Lower leg skin (tissue), 4 donors: ENCODE results near the gene SEL1L3. TPM values are rescaled to one million over a fixed set of nuclear protein-coding genes. Genes with fewer than 3 reads are reported as not detected.
A peak's percentile ranks its signal among the peaks of the same experiment; 100 is the strongest.

ENCODE experiments used
- DNase-seq, 2 donors: peaks; one replicate each; pipeline ENCODE4 v3.0.0-alpha.2; 2019; ENCODE audit warnings: low spot score in 2 of 2
- H3K4me3 ChIP-seq: fragments of 200-600 bp; sonication (generic); 2 replicates; pipeline ENCODE4 v1.5.1; 2017; ENCODE audit warnings: mild to moderate bottlenecking, low read depth; ENCODE audit not compliant: poor library complexity, severe bottlenecking
- POLR2A ChIP-seq, 2 donors: fragments of 450-650 bp; IDR thresholded peaks; one replicate each; pipeline ENCODE4 v1.6.1; 2016 to 2017; ENCODE audit warnings: antibody characterized with exemption in 2 of 2, mild to moderate bottlenecking in 1 of 2, moderate library complexity in 1 of 2
- WGBS, 2 donors: methylation state at CpG; one replicate each; pipeline ENCODE4 v1.1.5; 2018; 5-methylcytosine and 5-hydroxymethylcytosine counted together
- intact Hi-C: fragments of 100-400 bp; cut with DNase I; formaldehyde crosslinking; loops from one replicate; pipeline ENCODE4 v1.15.0; 2023; ENCODE audit warnings: low total_unique reads
- total RNA-seq, 4 donors: library from RNA; depleted of rRNA; stranded (reverse); fragments of >200 nt; gene quantifications; one replicate each; pipeline ENCODE4 v1.1.0, GENCODE V29; 2016
- TF ChIP-seq, protein P1 (sequence below), 3 donors: fragments of 450-650 bp; IDR thresholded peaks; one replicate each; pipeline ENCODE4 v1.5.1; 2016; ENCODE audit warnings: antibody characterized with exemption in 3 of 3, mild to moderate bottlenecking in 3 of 3, moderate library complexity in 2 of 3

The SEL1L3 gene
- total RNA-seq, 4 donors from 2014 or later, result 5.2 to 20.1 (median 5.9) TPM

DNA sequence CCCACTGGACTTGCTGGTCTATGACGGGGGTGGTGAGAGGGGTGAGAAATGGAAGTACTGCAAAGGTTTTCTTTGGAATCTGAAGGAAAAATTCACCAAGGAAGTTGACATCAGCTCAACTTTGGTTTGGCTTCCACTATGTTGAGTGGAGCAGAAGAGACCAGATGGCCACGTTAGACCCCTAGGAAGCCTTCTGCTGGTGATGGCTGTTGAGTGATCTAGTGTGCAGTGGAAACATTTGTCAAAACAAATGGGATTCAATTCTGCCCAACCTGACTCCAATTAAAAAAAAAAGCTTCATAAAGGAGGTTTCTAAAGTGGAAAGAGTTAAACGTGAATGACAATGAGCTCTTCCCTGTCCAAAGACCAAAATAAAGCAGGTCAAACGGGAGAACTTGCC lies 25.7 kb downstream of the SEL1L3 start:
- WGBS, 2 donors, result 86 to 92% methylated on average over 4 of the region's 4 CpGs
- intact Hi-C loops, result no loop called here
- no peak for DNase-seq
- no peak overlapping the region for H3K4me3 ChIP-seq
- TF ChIP-seq, protein P1, sequence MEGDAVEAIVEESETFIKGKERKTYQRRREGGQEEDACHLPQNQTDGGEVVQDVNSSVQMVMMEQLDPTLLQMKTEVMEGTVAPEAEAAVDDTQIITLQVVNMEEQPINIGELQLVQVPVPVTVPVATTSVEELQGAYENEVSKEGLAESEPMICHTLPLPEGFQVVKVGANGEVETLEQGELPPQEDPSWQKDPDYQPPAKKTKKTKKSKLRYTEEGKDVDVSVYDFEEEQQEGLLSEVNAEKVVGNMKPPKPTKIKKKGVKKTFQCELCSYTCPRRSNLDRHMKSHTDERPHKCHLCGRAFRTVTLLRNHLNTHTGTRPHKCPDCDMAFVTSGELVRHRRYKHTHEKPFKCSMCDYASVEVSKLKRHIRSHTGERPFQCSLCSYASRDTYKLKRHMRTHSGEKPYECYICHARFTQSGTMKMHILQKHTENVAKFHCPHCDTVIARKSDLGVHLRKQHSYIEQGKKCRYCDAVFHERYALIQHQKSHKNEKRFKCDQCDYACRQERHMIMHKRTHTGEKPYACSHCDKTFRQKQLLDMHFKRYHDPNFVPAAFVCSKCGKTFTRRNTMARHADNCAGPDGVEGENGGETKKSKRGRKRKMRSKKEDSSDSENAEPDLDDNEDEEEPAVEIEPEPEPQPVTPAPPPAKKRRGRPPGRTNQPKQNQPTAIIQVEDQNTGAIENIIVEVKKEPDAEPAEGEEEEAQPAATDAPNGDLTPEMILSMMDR (IDR thresholded peaks at IDR 0.05), result no peak
- TF ChIP-seq POLR2A (IDR thresholded peaks at IDR 0.05), result no peak

- 66 to 70% methylated on average over 1 of the region's 1 CpG for WGBS, 2 donors
- DNase-seq, result no peak
- no peak overlapping the region for H3K4me3 ChIP-seq
- TF ChIP-seq POLR2A (IDR thresholded peaks at IDR 0.05), result no peak
- TF ChIP-seq, protein P1 (IDR thresholded peaks at IDR 0.05), result no peak
- intact Hi-C loops, result no loop called here
These were observed 27.4 kb downstream of the SEL1L3 start for GRCh38 chr4:25835384-25835783.

- TF ChIP-seq, protein P1 (IDR thresholded peaks at IDR 0.05), result no peak
- no peak for TF ChIP-seq POLR2A (IDR thresholded peaks at IDR 0.05)
- no peak for DNase-seq
- intact Hi-C loops, result no loop called here
- WGBS, 2 donors, result 71 to 79% methylated on average over 5 of the region's 5 CpGs
- H3K4me3 ChIP-seq, result no peak overlapping the region
These were observed 28.2 kb downstream of the SEL1L3 start for GRCh38 chr4:25834411-25835107.

DNA sequence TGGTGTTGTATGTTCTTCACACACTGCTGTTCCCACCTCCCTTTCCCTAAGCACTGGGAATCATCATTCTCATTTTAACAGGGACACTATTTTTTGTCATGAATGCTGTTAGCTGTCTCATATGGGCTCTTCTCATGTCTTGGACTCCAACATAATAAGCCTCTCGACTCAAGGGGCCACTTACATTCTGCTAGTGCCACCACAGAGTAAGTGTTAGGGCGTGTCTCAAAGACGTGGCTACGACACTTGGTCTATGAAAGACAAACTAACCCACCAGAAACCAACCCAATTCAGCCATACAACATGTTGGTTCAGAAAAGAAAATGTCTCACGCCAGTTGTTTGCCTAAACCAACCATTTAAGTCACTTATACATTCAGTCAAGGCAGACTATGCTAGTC lies 32.2 kb downstream of the SEL1L3 start:
- no peak for DNase-seq
- WGBS, 2 donors, result 95% methylated on average over 5 of the region's 5 CpGs
- intact Hi-C loops, result no loop called here
- H3K4me3 ChIP-seq, result no peak overlapping the region
- TF ChIP-seq, protein P1 (IDR thresholded peaks at IDR 0.05), result no peak
- no peak for TF ChIP-seq POLR2A (IDR thresholded peaks at IDR 0.05)

GRCh38 chr4:25827897-25828296 lies 34.9 kb downstream of the SEL1L3 start:
- H3K4me3 ChIP-seq, result no peak overlapping the region
- DNase-seq, result no peak
- WGBS, 2 donors, result 93 to 96% methylated on average over 4 of the region's 4 CpGs
- no peak for TF ChIP-seq POLR2A (IDR thresholded peaks at IDR 0.05)
- TF ChIP-seq, protein P1 (IDR thresholded peaks at IDR 0.05), result no peak
- intact Hi-C loops, result no loop called here

DNA sequence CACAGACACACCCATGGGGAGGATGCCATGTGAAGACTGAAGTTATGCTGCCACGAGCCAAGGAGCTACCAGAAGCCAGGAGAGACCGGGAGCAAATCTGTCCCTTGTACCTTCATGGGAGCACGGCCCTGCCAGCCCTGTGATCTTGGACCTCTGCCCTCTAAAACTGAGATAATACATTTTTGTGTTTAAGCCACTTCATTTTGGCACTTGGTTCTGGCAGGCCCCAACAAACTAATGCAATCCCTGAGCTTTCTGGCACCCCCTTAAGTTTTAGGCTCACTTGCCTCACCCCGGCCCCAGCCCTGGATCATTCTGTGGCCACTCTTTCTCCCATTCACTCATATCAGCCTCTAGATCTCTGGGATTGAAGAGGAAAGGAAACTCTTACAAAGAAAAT lies 35.4 kb downstream of the SEL1L3 start:
- TF ChIP-seq, protein P1 (IDR thresholded peaks at IDR 0.05), result no peak
- no peak for TF ChIP-seq POLR2A (IDR thresholded peaks at IDR 0.05)
- H3K4me3 ChIP-seq, result no peak overlapping the region
- WGBS, 2 donors, result 66 to 71% methylated on average over 4 of the region's 4 CpGs
- intact Hi-C loops, result no loop called here
- DNase-seq, result peak in 1 of 2 donors; percentile 43
